GM12891 (cell line): ENCODE data around the gene COL18A1.

Experiments
- DNase-seq: peaks from one replicate; pipeline ENCODE4 v3.0.0; 2011; ENCODE audit warnings: low spot score; ENCODE audit not compliant: insufficient read length
- FAIRE-seq: peaks from 2 replicates; lab custom pipeline; 2011; peaks lifted over from hg19 to GRCh38; lab: Jason Lieb, UNC
- PAX5 ChIP-seq: IDR thresholded peaks from 2 replicates; pipeline ENCODE4 v1.6.1; 2011; ENCODE audit warnings: low read length, moderate library complexity, mild to moderate bottlenecking; ENCODE audit not compliant: insufficient read depth, severe bottlenecking
- POLR2A ChIP-seq: IDR thresholded peaks from 2 replicates; pipeline ENCODE4 v1.6.1; 2011; ENCODE audit warnings: low read depth, low read length, control low read depth
- POLR2AphosphoS5 ChIP-seq: IDR thresholded peaks from 2 replicates; pipeline ENCODE4 v1.6.1; 2011; ENCODE audit warnings: low read depth, low read length, control low read depth
- POU2F2 ChIP-seq: IDR thresholded peaks from 2 replicates; pipeline ENCODE4 v1.6.1; 2011; ENCODE audit warnings: low read depth, mild to moderate bottlenecking, control low read depth, low read length, moderate library complexity
- SPI1 ChIP-seq: IDR thresholded peaks from 2 replicates; pipeline ENCODE4 v1.6.1; 2011; ENCODE audit warnings: low read depth, low read length, control low read depth
- TAF1 ChIP-seq: IDR thresholded peaks from 2 replicates; pipeline ENCODE4 v1.6.1; 2011; ENCODE audit warnings: low read depth, low read length, control low read depth

COL18A1 gene

GRCh38 chr21:45492765-45493164, 87.8 kb downstream of the COL18A1 start:
- FAIRE-seq (no peak), DNase-seq (no peak)
- TF ChIP-seq POLR2A = no peak
- TF ChIP-seq SPI1 = no peak
- no peak for TF ChIP-seq PAX5
- TF ChIP-seq POU2F2 = no peak
- no peak for TF ChIP-seq POLR2AphosphoS5
- no peak for TF ChIP-seq TAF1

- TF ChIP-seq PAX5 = no peak
- no peak for TF ChIP-seq SPI1
- TF ChIP-seq TAF1 = no peak
- no peak for TF ChIP-seq POU2F2
- TF ChIP-seq POLR2A = no peak
- no peak for TF ChIP-seq POLR2AphosphoS5
- FAIRE-seq (no peak), DNase-seq (no peak)
These were observed 88.5 kb downstream of the COL18A1 start for GRCh38 chr21:45493401-45494001.

- FAIRE-seq = no peak
- TF ChIP-seq POLR2AphosphoS5 (no peak), PAX5 (no peak), POLR2A (no peak), POU2F2 (no peak)
These were observed 89.3 kb downstream of the COL18A1 start for GRCh38 chr21:45494135-45494850.

GRCh38 chr21:45494851-45495680, 90.1 kb downstream of the COL18A1 start:
- DNase-seq (no peak), FAIRE-seq (no peak)
- TF ChIP-seq SPI1 (no peak), POLR2AphosphoS5 (no peak), PAX5 (no peak), TAF1 (no peak), POLR2A (no peak), POU2F2 (no peak)

More at GRCh38 chr21:45494135-45494850, 89.3 kb downstream of the COL18A1 start:
- no peak for DNase-seq

GRCh38 chr21:45496151-45496967, 91.4 kb downstream of the COL18A1 start:
- DNase-seq (no peak), FAIRE-seq (no peak)
- TF ChIP-seq POU2F2 = no peak
- TF ChIP-seq SPI1 = no peak
- TF ChIP-seq TAF1 = no peak
- TF ChIP-seq POLR2AphosphoS5 = no peak
- no peak for TF ChIP-seq PAX5
- no peak for TF ChIP-seq POLR2A

GRCh38 chr21:45496968-45497845, 92.2 kb downstream of the COL18A1 start:
- DNase-seq (no peak), FAIRE-seq (no peak)
- no peak for TF ChIP-seq POLR2A
- no peak for TF ChIP-seq POU2F2
- no peak for TF ChIP-seq PAX5
- TF ChIP-seq SPI1 = no peak
- TF ChIP-seq TAF1 = no peak
- no peak for TF ChIP-seq POLR2AphosphoS5

- FAIRE-seq = no peak
- TF ChIP-seq SPI1 (no peak), POLR2A (no peak), PAX5 (no peak), POU2F2 (no peak), TAF1 (no peak), POLR2AphosphoS5 (no peak)
These were observed 93.1 kb downstream of the COL18A1 start for GRCh38 chr21:45497846-45498645.

More at GRCh38 chr21:45497846-45498645, 93.1 kb downstream of the COL18A1 start:
- DNase-seq = no peak
